HG03342 (cell line): Measurements from ENCODE around the gene SNX22.
"Not testable (repeated sequence)": the region's sequence is repeated elsewhere in the genome, so short reads cannot be mapped to it uniquely, and the experiment has no call there.

ENCODE experiments used
- ATAC-seq: cut with Tn5 transposase; IDR thresholded peaks from one replicate; pipeline ENCODE4 v1.9.1; 2021; ENCODE audit warnings: mild to moderate bottlenecking, moderate library complexity; ENCODE audit not compliant: unreplicated experiment

Gene SNX22

GRCh38 chr15:64151727-64152506 lies at the start of gene SNX22:
Gene SNX22, plus strand, starts transcription at chr15:64151731. Its CDS starts 45 bp downstream, at chr15:64151776.
- ATAC-seq = no peak

GRCh38 chr15:64102497-64102896 lies 49.0 kb upstream of the SNX22 start:
- ATAC-seq = no peak

GRCh38 chr15:64105113-64105704 lies 46.3 kb upstream of the SNX22 start:
- ATAC-seq = no peak

GRCh38 chr15:64107337-64107736 lies 44.2 kb upstream of the SNX22 start:
- no peak for ATAC-seq

- ATAC-seq = not testable (repeated sequence)
Measured at GRCh38 chr15:64110108-64110701, 41.3 kb upstream of the SNX22 start.

- ATAC-seq = no peak
Measured at GRCh38 chr15:64110950-64111678, 40.4 kb upstream of the SNX22 start.

GRCh38 chr15:64111679-64112050 lies 39.9 kb upstream of the SNX22 start:
- no peak for ATAC-seq

- ATAC-seq = no peak
Measured at GRCh38 chr15:64112073-64112772, 39.3 kb upstream of the SNX22 start.

- ATAC-seq = no peak
Measured at GRCh38 chr15:64112904-64113303, 38.6 kb upstream of the SNX22 start.

GRCh38 chr15:64117759-64118487 lies 33.6 kb upstream of the SNX22 start:
- no peak for ATAC-seq

GRCh38 chr15:64120322-64120721 lies 31.2 kb upstream of the SNX22 start:
- not testable (repeated sequence) for ATAC-seq

- no peak for ATAC-seq
Measured at GRCh38 chr15:64121614-64122013, 29.9 kb upstream of the SNX22 start.

GRCh38 chr15:64122444-64122843 lies 29.1 kb upstream of the SNX22 start:
- no peak for ATAC-seq

- no peak for ATAC-seq
Measured at GRCh38 chr15:64122936-64123351, 28.6 kb upstream of the SNX22 start.

GRCh38 chr15:64125978-64126377 lies 25.6 kb upstream of the SNX22 start:
- no peak for ATAC-seq

GRCh38 chr15:64127521-64128270 lies 23.8 kb upstream of the SNX22 start:
- ATAC-seq = no peak

GRCh38 chr15:64130159-64130558 lies 21.4 kb upstream of the SNX22 start:
- ATAC-seq = no peak

- no peak for ATAC-seq
Measured at GRCh38 chr15:64131547-64131946, 20.0 kb upstream of the SNX22 start.

GRCh38 chr15:64132217-64132616 lies 19.3 kb upstream of the SNX22 start:
- ATAC-seq = no peak
